Activated CD4-positive, CD25-positive, alpha-beta regulatory T cell treated with anti-CD3 and anti-CD28 coated beads, Interleukin-2, amount 50 U/mL, for 24 hours (primary cell): ENCODE results near the gene ZNF488.

Experiments used
- ATAC-seq, 2 donors: fragments of 150-1000 bp; cut with Tn5 transposase; one replicate each; pipeline ENCODE4 v1.10.0; 2021; ENCODE audit warnings: mild to moderate bottlenecking in 1 of 2, moderate library complexity in 1 of 2

ZNF488 gene

DNA sequence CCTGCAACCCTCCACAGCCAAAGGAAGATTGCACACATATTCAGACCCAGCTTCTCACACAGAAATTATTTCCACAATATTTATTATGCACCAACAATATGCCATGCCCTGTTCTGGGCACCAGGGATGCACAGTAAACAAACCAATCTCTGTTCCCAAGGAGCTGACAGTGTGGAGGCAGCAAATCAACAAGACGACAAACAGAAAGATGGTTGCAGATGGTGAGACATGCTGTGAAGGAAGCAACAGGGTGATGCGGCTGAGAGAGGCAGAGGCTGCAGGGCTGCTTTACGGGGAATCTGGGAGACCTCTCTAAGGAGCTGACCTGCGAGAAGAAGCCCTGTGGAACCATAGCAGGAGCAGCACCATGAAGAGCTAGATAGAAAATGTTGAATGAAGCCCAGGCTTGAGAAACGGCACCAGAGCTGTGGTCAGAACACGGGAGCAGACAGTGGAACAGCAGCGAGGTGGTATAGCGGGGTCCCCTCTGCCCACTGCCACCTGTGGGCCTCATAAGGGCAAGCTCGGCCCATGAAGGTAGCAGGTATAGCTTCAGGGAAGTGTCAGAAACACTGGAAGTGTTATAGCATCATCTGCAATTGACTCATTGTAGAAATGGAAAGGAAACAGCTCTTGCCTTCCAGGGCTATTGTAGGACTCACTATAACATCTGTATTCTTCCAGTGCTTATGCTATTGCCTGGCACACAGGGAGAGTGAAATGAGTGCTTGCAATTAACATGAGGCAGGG, 18.5 kb downstream of the ZNF488 start:
- no peak for ATAC-seq

DNA sequence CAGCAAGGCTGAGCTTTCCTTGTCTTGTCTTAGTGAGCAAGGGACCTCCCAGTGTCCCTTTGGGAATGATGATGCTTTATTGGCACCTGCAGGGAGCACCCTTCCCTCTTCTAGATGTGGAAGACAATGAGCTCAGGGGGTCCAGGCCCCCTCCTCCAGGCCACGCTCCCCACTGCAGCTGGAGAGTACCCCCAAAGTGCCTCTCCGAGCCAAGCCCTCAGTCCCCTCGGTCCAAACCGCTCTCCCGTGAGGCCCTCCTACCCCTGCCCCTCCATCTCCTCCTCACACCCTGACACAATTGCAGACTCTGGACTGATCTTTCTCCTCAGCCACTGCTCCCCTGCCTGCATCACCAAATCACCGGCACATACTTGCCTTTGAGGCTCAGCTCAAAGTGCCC, 19.2 kb downstream of the ZNF488 start:
- ATAC-seq, result no peak

DNA sequence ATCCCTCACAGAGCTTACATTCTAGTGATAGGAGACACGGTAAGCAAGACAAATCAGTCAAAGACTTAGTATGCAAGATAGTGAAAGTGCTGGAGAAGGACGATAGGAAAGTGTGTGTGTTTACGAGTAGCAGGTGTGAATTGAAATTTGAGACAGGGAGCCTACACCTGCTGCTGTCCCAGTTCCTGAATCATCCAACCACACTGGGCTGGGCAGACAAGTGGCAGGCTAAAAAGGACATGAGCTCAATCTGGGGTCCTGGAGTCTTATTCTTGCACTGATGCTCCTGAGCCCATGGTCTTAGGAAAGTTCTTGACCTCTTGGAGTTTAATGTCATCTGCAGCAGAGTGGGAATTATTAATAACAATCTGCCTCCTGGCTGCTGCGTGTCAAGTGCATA, 19.7 kb downstream of the ZNF488 start:
- no peak for ATAC-seq

DNA sequence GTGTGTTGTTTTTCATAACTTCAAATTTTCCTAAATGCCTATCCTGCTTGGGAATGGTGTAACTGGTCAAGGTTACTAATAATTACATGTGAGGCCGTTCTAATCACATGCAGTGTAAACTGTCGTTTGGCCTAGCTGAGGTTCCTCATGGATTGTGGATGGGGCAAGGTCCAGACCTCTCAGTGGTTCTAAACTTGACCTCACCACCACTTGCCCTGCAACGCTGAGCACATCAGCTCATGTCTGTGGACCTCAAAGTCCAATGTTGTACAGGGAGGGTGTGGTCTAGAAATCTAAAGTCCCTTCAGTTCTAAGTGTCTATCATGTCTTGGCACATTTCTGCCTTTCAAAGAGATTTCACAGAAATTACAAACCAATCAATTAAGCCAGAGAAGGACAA, 20.3 kb downstream of the ZNF488 start:
- ATAC-seq, result no peak

DNA sequence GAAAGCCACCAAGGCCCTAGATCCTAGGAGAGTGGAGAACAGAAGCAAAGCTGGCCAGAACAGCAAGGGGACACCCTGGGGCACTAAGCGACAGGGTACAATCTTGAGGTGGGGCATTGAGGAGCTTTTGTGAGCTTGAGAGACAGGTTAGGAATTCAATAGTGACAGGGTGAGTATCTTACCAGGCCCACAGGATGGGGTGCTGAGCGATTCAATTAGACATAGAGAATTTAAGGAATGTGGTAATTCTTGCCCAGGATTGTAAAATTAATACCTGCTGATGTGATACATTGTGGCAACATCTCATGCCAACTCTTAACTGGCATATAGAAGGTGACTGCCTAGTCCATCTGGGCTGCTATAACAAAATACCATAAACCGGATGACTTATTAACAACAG, 21.9 kb downstream of the ZNF488 start:
- ATAC-seq, result no peak

DNA sequence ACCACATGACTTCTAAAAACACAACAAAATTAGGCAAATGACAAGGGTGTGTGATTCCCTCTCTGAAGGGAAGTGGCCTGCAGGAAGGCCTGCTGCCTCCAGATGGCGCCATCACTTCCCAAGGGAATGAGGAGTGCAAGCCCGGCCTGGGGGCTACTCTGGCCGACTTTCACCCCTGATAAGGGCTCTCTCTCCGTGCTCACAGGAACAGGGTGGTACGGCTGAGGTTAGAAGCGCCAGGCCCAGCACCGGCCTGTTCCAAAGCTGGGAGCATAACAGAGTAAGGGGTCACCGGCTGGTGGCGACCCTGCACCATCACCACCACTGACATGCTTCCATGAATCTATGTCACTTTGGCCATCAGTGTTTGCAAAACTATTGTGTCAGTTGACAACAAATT, 22.8 kb downstream of the ZNF488 start:
- no peak for ATAC-seq

DNA sequence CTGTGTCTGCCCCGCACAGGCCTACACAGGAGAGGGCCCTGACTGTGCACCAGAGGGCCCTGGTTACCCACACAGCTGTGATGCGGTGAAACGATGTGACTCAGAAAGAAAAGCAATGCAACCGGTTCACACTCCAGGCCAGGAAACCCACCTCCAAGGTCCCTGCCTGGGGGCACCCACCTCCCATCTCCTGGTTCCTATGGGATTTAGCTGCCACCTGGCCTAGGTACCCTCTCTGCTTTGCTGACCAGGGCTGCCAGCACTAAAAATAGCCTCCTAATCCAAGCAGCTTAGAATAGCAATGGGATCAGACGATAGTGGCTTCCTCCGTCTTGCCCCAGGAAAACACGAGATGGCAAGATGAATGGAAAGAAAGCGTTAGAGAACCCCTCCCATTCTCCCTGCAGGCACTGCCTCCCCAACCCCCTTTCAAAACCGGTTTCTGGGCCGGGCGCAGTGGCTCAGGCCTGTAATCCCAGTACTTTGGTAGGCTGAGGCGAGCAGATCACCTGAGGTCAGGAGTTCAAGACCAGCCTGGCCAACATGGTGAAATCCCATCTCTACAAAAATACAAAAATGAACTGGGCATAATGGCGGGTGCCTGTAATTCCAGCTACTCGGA, 23.6 kb downstream of the ZNF488 start:
- no peak for ATAC-seq

DNA sequence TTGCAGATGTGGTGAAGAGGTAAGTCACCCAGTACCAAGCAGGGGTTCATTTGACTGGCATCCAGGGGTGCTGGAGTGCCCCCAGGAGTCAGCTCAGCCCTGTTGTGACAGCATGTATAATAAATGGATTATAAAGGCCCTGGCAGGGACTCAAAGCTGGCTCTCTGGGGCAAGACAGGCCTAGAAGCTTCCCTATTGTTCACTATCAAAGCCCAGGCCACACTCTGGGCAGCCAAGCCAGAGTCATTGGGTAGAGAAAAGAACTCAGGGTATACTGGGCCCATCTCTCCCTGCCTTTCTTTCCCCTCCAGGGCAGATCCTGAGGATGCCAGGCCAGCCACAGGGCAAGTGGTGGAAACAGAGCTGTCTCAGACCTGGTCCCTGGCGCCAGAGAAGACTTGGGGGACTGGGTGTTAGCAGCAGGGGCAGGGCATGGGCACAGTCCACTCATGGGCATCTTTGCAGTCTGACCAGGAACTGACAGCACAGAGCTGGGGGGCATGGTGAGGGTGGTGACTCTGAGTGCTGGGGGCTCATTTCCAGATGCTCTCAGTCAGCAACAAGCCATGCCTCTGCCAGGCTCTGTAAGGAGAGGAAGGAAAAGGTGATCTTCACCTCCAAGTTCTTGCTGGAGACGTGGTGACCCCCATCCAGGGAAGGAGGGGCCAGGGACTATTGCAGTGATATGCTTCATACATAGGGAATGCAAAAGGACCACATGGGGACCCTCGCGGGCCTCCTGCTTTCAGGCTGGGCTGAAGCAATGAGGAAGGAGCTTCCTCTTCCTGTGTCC, 24.3 kb downstream of the ZNF488 start:
- ATAC-seq, result no peak

DNA sequence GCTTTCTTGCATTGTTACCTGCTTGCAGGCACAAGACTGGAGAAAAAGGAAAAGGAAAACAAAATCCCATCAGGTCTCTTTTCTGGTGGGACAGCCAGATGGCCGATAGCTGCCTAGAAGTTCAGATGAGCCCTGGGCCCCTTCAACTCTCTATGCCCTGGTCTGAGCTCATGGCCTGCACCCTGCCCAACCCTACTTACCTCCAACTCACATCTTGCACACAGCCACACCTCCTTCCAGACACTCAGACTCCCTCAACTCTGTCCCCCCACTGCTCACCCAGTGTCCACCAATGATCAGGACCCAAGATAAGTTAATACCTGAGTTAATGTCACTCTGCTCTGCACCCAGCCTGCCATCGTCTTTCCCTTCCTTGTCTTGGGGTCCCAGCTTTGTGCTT, 25.0 kb downstream of the ZNF488 start:
- ATAC-seq, result no peak

DNA sequence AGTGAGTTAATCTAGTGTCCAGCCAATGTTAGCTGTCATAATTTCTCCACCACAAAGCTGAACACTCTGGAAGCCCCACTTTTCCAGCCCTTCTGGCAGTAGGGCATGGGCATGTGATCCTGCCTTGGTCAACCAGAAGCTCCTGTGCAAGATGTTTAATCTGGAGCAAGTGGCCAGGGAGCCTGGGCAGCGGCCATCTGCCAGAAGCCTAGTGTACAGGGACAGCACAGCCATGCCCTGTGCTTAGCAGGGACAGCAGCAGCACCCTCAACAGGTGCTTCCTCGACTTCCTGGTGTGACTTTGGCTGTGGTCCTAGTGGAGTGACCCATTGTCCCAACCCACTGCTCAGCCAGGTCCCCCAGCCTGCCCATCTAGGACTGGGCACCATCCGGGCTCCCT, 25.6 kb downstream of the ZNF488 start:
- no peak for ATAC-seq

DNA sequence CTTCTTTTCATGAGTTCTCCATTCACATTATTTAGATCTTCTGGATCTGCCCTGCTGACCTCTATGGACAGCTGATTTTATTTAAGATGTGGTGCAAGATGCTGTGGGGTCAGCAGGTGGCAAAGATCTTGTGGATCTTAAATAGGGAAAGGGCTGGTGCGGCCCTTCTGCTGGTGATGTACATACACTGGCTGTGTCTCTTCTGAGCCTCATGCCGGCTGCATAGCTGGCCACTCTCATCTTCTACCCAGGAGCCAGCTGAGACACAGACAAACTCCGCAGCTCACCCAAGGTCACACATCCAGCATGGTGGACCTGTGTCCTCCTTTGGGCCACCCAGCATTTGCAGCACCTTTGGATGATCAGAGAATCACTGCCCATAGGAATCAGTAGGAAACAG, 26.2 kb downstream of the ZNF488 start:
- ATAC-seq, result no peak

DNA sequence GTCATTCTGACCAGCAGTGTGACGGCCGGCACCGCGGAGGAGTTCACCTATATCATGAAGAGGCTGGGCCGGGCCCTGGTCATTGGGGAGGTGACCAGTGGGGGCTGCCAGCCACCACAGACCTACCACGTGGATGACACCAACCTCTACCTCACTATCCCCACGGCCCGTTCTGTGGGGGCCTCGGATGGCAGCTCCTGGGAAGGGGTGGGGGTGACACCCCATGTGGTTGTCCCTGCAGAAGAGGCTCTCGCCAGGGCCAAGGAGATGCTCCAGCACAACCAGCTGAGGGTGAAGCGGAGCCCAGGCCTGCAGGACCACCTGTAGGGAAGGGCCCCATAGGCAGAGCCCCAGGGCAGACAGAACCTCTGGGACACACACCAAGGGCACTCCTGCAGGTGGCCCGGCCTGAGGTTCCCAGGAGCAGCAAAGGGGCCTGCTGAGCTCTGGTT, 26.9 kb downstream of the ZNF488 start:
- no peak for ATAC-seq

DNA sequence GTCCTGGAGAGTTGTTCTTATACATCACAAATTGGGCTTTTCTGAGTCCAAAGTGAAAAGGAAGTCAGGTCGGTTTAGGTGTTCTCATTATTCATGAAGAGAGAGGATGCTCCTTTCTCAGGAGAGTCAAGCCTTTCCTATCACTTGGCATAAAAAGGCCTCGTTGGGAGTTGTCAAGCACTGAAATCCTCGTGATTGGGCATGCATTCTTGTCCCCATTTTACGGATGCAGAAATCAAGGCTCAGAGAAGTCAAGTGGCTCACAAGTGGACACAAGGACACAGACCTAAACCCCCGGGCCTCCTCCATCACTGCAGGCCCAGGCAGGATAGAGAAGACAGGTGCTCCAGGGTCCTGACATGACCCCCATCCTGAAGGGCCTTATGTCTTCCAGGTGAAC, 27.4 kb downstream of the ZNF488 start:
- no peak for ATAC-seq

DNA sequence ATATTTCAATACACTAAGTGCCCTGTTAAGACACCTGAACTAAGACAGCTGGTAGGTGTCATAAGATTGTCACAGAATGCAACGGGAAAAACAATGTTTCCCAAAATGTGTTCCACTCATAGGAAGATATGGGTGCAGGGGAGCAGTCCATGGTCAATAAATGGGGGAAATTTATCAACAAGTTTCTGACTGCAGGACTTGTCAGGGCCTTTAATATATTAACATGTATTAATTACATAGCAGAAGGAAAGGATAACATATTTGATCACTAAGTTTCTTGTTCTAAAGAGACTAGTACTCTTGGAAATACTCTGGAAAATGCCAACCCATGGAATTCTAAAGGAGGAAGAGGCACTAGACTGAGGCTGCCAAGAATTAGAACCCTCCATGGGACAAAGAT, 29.2 kb downstream of the ZNF488 start:
- ATAC-seq, result no peak

DNA sequence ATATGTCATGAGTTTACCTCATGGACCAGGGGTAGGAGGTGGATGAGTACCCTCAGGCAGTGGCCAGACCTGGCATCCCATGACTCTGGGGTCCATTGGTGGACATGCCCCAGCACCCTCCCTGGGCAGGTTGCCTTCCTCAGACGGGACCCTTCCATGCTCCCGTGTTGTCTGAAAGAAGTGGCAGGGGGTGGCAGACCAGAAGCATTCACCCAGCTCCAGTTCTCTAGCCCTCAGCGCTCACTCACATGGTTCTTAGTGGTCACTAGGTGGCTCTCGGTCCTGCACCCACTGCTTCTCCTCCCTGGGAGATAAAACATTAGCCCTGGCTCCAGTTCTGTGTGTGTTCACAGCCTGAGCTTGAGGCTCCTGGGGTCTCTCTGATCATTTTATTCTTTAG, 29.9 kb downstream of the ZNF488 start:
- ATAC-seq, result no peak

DNA sequence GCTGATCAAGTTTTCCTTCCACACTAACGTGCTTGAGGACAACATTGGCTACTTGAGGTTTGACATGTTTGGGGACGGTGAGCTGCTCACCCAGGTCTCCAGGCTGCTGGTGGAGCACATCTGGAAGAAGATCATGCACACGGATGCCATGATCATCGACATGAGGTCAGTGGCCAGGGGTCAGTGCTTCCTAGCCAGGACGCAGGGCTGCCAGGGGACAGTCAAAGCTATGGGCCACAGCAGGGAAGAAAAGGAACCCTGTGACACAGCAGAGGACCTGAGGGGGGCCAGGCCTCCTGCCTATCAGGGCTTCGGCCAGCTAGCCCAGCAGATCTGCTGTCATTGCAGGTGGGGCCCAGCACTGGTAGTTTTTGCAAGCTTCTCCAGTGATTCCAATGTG, 30.7 kb downstream of the ZNF488 start:
- ATAC-seq, result no peak

DNA sequence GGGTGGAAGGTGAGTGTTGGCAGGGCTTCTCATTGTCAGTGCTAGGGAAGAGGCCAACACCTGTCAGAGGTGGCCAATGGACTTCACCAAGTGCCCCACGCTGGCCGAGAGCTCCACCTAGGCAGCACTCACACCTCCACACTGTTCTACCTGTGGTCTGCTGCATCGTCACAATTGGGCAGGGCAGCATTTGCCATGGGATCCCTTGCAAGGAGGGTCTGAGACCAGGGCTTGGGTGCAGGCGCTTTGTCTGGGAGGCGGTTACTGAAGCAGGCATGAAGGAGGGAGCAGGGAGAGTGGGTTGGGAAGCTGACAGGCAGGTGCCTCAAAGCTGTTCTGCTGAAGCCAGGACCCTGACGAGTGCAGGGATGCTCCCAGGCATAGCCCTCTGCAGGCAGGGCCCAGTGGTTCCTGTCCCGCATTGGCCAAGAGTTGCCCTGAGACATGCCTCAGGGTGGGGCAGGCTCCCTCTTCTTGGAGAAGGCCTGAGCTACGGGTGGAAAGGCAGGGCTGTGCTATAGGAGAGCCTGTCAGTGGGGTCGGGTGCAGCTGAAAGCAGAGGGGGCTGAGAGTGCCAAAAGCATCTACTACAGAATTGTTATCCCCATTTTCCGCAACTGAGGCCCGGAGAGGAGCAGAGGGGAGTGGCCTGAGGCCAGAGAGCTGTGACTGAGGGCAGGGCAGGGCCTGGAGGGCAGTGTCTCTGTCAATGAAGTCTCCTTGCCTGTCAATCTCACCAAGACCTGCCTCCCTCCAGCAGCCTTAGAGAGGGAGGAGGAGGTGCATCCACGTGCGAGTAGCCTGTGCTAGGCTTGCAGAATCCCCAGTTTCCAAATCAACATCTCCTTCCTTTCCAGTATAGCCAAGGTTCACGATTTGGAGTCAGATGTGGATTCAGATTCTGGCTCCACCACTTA, 31.9 kb downstream of the ZNF488 start:
- no peak for ATAC-seq

DNA sequence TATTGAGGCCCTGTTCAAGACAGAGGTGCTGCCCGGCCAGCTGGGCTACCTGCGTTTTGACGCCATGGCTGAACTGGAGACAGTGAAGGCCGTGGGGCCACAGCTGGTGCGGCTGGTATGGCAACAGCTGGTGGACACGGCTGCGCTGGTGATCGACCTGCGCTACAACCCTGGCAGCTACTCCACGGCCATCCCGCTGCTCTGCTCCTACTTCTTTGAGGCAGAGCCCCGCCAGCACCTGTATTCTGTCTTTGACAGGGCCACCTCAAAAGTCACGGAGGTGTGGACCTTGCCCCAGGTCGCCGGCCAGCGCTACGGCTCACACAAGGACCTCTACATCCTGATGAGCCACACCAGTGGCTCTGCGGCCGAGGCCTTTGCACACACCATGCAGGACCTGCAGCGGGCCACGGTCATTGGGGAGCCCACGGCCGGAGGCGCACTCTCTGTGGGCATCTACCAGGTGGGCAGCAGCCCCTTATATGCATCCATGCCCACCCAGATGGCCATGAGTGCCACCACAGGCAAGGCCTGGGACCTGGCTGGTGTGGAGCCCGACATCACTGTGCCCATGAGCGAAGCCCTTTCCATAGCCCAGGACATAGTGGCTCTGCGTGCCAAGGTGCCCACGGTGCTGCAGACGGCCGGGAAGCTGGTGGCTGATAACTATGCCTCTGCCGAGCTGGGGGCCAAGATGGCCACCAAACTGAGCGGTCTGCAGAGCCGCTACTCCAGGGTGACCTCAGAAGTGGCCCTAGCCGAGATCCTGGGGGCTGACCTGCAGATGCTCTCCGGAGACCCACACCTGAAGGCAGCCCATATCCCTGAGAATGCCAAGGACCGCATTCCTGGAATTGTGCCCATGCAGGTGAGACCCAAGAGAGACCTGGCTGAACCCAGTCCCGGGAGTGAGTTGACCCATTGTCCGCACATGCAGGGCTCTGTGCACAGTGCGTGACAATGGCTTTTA, 33.1 kb downstream of the ZNF488 start:
- ATAC-seq, result no peak

DNA sequence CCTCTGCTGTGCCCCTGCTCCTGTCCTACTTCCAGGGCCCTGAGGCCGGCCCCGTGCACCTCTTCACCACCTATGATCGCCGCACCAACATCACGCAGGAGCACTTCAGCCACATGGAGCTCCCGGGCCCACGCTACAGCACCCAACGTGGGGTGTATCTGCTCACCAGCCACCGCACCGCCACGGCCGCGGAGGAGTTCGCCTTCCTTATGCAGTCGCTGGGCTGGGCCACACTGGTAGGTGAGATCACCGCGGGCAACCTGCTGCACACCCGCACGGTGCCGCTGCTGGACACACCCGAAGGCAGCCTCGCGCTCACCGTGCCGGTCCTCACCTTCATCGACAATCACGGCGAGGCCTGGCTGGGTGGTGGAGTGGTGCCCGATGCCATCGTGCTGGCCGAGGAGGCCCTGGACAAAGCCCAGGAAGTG, 34.1 kb downstream of the ZNF488 start:
- ATAC-seq, result no peak

DNA sequence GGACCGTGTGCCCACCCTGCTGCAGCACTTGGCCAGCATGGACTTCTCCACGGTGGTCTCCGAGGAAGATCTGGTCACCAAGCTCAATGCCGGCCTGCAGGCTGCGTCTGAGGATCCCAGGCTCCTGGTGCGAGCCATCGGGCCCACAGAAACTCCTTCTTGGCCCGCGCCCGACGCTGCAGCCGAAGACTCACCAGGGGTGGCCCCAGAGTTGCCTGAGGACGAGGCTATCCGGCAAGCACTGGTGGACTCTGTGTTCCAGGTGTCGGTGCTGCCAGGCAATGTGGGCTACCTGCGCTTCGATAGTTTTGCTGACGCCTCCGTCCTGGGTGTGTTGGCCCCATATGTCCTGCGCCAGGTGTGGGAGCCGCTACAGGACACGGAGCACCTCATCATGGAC, 34.6 kb downstream of the ZNF488 start:
- ATAC-seq, result no peak

DNA sequence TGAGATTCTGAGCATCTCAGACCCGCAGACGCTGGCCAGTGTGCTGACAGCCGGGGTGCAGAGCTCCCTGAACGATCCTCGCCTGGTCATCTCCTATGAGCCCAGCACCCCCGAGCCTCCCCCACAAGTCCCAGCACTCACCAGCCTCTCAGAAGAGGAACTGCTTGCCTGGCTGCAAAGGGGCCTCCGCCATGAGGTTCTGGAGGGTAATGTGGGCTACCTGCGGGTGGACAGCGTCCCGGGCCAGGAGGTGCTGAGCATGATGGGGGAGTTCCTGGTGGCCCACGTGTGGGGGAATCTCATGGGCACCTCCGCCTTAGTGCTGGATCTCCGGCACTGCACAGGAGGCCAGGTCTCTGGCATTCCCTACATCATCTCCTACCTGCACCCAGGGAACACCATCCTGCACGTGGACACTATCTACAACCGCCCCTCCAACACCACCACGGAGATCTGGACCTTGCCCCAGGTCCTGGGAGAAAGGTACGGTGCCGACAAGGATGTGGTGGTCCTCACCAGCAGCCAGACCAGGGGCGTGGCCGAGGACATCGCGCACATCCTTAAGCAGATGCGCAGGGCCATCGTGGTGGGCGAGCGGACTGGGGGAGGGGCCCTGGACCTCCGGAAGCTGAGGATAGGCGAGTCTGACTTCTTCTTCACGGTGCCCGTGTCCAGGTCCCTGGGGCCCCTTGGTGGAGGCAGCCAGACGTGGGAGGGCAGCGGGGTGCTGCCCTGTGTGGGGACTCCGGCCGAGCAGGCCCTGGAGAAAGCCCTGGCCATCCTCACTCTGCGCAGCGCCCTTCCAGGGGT, 35.2 kb downstream of the ZNF488 start:
- no peak for ATAC-seq
